TTC549 (cell line): ENCODE data around the gene NAA38.
"Not testable (repeated sequence)": the region's sequence is repeated elsewhere in the genome, so short reads cannot be mapped to it uniquely, and the experiment has no call there.

Experiments
- FAIRE-seq: peaks from 2 replicates; lab custom pipeline; 2012; peaks lifted over from hg19 to GRCh38; lab: Jason Lieb, UNC

NAA38 gene

GRCh38 chr17:7823581-7824001, 33.8 kb downstream of the NAA38 start:
- no peak for FAIRE-seq

GRCh38 chr17:7822126-7822525, 35.2 kb downstream of the NAA38 start:
- FAIRE-seq: no peak

GRCh38 chr17:7820231-7820630, 37.1 kb downstream of the NAA38 start:
- no peak for FAIRE-seq

GRCh38 chr17:7818746-7819645, 38.4 kb downstream of the NAA38 start:
- FAIRE-seq: no peak

GRCh38 chr17:7818026-7818425, 39.3 kb downstream of the NAA38 start:
- no peak for FAIRE-seq

GRCh38 chr17:7817643-7817964, 39.8 kb downstream of the NAA38 start:
- no peak for FAIRE-seq

GRCh38 chr17:7816926-7817642, 40.3 kb downstream of the NAA38 start:
- no peak for FAIRE-seq

- FAIRE-seq: no peak
Observed at GRCh38 chr17:7814969-7815368, 42.4 kb downstream of the NAA38 start.

GRCh38 chr17:7811251-7811650, 46.1 kb downstream of the NAA38 start:
- FAIRE-seq: no peak

- not testable (repeated sequence) for FAIRE-seq
Observed at GRCh38 chr17:7809791-7810343, 47.5 kb downstream of the NAA38 start.

- FAIRE-seq: no peak
Observed at GRCh38 chr17:7809086-7809790, 48.1 kb downstream of the NAA38 start.

- no peak for FAIRE-seq
Observed at GRCh38 chr17:7807206-7807605, 50.2 kb downstream of the NAA38 start.
